K562 (cell line): ENCODE measurements around the gene CARM1. TPM values are rescaled to one million over a fixed set of nuclear protein-coding genes. Genes with fewer than 3 reads are reported as not detected.

Source experiments
- ATAC-seq: fragments of 200-7000 bp; cut with Tn5 transposase; 3 replicates; pipeline ENCODE4 v1.9.1; 2020; ENCODE audit warnings: moderate library complexity
- BruUV-seq: library from RNA; stranded (reverse); fragments of 400-500 nt; replicated peaks from 2 replicates; lab custom pipeline; 2021; lab: Mats Ljungman, UMichigan
- CTCF ChIA-PET: fragments of 300-600 bp; formaldehyde crosslinking; extraction: SDS; loops from one replicate; lab custom pipeline; 2021; ENCODE audit warnings: low intra/inter-chr PET ratio; lab: Yijun Ruan, JAX
- POLR2A ChIA-PET: fragments of 300-600, 350-650 bp; sonication (Branson Sonifier 250); formaldehyde crosslinking; extraction: SDS; loops from one replicate; lab custom pipeline; 2021; ENCODE audit warnings: antibody characterized with exemption, inconsistent platforms; lab: Yijun Ruan, JAX
- DNase-seq, 4 experiments: peaks; one replicate each; pipeline versions ENCODE4 v3.0.0 to v3.0.0-alpha.2; 2011 to 2018; ENCODE audit warnings: low spot score in 3 of 4, mixed read lengths in 3 of 4; ENCODE audit errors: extremely low read depth in 1 of 4
- FAIRE-seq: peaks from 2 replicates; lab custom pipeline; 2011; peaks lifted over from hg19 to GRCh38; lab: Jason Lieb, UNC
- H2AFZ ChIP-seq: 2 replicates; pipeline ENCODE4 v1.6.0; 2011; ENCODE audit warnings: low read depth, low read length, control low read depth, inconsistent platforms
- H3K27ac ChIP-seq: fragments of 200-600 bp; 3 replicates; pipeline ENCODE4 v1.8.0; 2011; ENCODE audit warnings: low read depth, mild to moderate bottlenecking, control low read depth, inconsistent platforms, low read length, moderate library complexity, mixed read lengths; ENCODE audit errors: extremely low read depth
- H3K27me3 ChIP-seq, 2 experiments: fragments of 300-600 bp in 1 of 2; 2 replicates in 1 of 2; 3 replicates in 1 of 2; pipeline versions ENCODE4 v1.6.0 to v1.8.0; 2011; ENCODE audit warnings: inconsistent platforms in 2 of 2, low read length in 2 of 2, mild to moderate bottlenecking in 1 of 2, mixed read lengths in 1 of 2, moderate library complexity in 1 of 2; ENCODE audit not compliant: control insufficient read depth in 2 of 2, insufficient read depth in 2 of 2
- H3K36me3 ChIP-seq: fragments of 300-600 bp; 3 replicates; pipeline ENCODE4 v1.8.0; 2011; ENCODE audit warnings: mild to moderate bottlenecking, low read length, inconsistent platforms; ENCODE audit not compliant: control insufficient read depth, insufficient read depth
- H3K4me1 ChIP-seq, 2 experiments: fragments of 200-600 bp in 1 of 2; replicated peaks in 1 of 2; 2 replicates in 1 of 2; 3 replicates in 1 of 2; pipeline versions ENCODE4 v1.5.1 to v1.8.0; 2011; ENCODE audit warnings: inconsistent platforms in 2 of 2, low read length in 2 of 2, mild to moderate bottlenecking in 1 of 2, mixed read lengths in 1 of 2, moderate library complexity in 1 of 2; ENCODE audit not compliant: control insufficient read depth in 2 of 2, insufficient read depth in 2 of 2
- H3K4me2 ChIP-seq: 2 replicates; pipeline ENCODE4 v1.6.1; 2011; ENCODE audit warnings: low read length, control low read depth, inconsistent platforms, mixed read lengths; ENCODE audit not compliant: insufficient read depth
- H3K4me3 ChIP-seq: fragments of 200-600 bp; sonication (generic), shearing (Covaris generic); 2 replicates; pipeline ENCODE4 v1.5.1; 2016; ENCODE audit warnings: control low read depth, inconsistent platforms
- H3K79me2 ChIP-seq: fragments of 200-600 bp; 3 replicates; pipeline ENCODE4 v1.8.0; 2011; ENCODE audit warnings: low read length, inconsistent platforms; ENCODE audit not compliant: control insufficient read depth, insufficient read depth
- H3K9ac ChIP-seq, 2 experiments: 2 replicates each; pipeline versions ENCODE4 v1.6.0 to v1.6.1; 2011; ENCODE audit warnings: low read depth in 2 of 2, low read length in 2 of 2, control low read depth in 1 of 2, inconsistent platforms in 1 of 2, mild to moderate bottlenecking in 1 of 2, mixed read lengths in 1 of 2; ENCODE audit not compliant: insufficient read depth in 1 of 2
- H3K9me1 ChIP-seq: one replicate; pipeline ENCODE4 v1.6.0; 2011; ENCODE audit warnings: inconsistent platforms, mild to moderate bottlenecking, low read length, moderate library complexity; ENCODE audit not compliant: control insufficient read depth, insufficient read depth
- H3K9me3 ChIP-seq: replicated peaks from 2 replicates; pipeline ENCODE4 v1.5.1; 2011; ENCODE audit warnings: low read depth, low read length, inconsistent platforms; ENCODE audit not compliant: control insufficient read depth, insufficient read depth
- H4K20me1 ChIP-seq: replicated peaks from 2 replicates; pipeline ENCODE4 v1.6.1; 2011; ENCODE audit warnings: low read length, inconsistent platforms, mixed read lengths; ENCODE audit not compliant: control insufficient read depth, insufficient read depth
- ASH1L ChIP-seq: fragments of 450-650 bp; IDR thresholded peaks from 2 replicates; pipeline ENCODE4 v1.6.1; 2018; ENCODE audit warnings: borderline replicate concordance, mild to moderate bottlenecking, low read depth; ENCODE audit not compliant: partially characterized antibody
- CREBBP ChIP-seq: IDR thresholded peaks from one replicate; pipeline ENCODE4 v1.6.1; 2012; ENCODE audit warnings: low read depth, mild to moderate bottlenecking, control low read depth, inconsistent platforms, low read length
- GABPB1 ChIP-seq: sonication (generic); formaldehyde crosslinking; IDR thresholded peaks from 2 replicates; pipeline ENCODE4 v1.8.0; 2022; ENCODE audit warnings: mild to moderate bottlenecking, missing genetic modification reagents
- HNRNPK ChIP-seq: fragments of 200-400 bp; formaldehyde crosslinking; IDR thresholded peaks from one replicate; pipeline ENCODE4 v1.6.1; 2018; ENCODE audit warnings: mild to moderate bottlenecking, low read depth, low read length; ENCODE audit not compliant: poor library complexity, severe bottlenecking
- SMARCC2 ChIP-seq: fragments of 450-650 bp; IDR thresholded peaks from 2 replicates; pipeline ENCODE4 v1.6.1; 2017; ENCODE audit warnings: antibody characterized with exemption, moderate library complexity, mild to moderate bottlenecking, low read depth
- ZNF124 ChIP-seq: sonication (generic); formaldehyde crosslinking; IDR thresholded peaks from 2 replicates; pipeline ENCODE4 v1.8.1; 2022; ENCODE audit warnings: missing genetic modification reagents
- WGBS: fragments of 100-300 bp; shearing (Covaris generic); methylation state at CpG from one replicate; pipeline ENCODE4 v1.1.6; 2016; ENCODE audit warnings: low coverage, mixed read lengths; ENCODE audit not compliant: insufficient coverage; ENCODE audit errors: missing lambda C conversion rate; 5-methylcytosine and 5-hydroxymethylcytosine counted together
- in situ Hi-C: fragments of 300-500 bp; cut with MboI; formaldehyde crosslinking; loops from 4 replicates; pipeline ENCODE4 v1.15.0; 2018; ENCODE audit warnings: inconsistent platforms, mixed read lengths
- intact Hi-C: fragments of 100-400 bp; cut with micrococcal nuclease; formaldehyde crosslinking; loops from 2 replicates; pipeline ENCODE4 v1.14.2; 2022
- polyA plus RNA-seq, 8 experiments: library from polyadenylated mRNA; depleted of rRNA in 4 of 8; stranded (reverse) in 5 of 8; unstranded in 3 of 8; fragments of >200 nt; fragmentation: Nextera tagmentation in 2 of 8; fragmentation: Illumina TruSeq in 1 of 8; extraction: Ambion mirVana in 2 of 8; extraction: Trizol in 1 of 8; gene quantifications; 2 replicates each; pipeline versions ENCODE4 v1.2.1 to v1.2.3, GENCODE V29; 2011 to 2014; ENCODE audit warnings: inconsistent platforms in 1 of 8, missing spikeins in 1 of 8
- total RNA-seq, 7 experiments: library from RNA; depleted of rRNA in 6 of 7; stranded (reverse); fragments of >200 nt in 6 of 7; fragmentation: Illumina TruSeq in 2 of 7; extraction: Trizol in 2 of 7; gene quantifications; 2 replicates each; pipeline versions ENCODE4 v1.2.1 to v1.2.3, GENCODE V29; 2011 to 2021; ENCODE audit warnings: low replicate concordance in 1 of 7

CARM1 gene
- total and polyA plus RNA-seq, 9 of the 15 experiments (the other 6 are each of a cell fraction or from before 2014, with no cell fraction given): 0.36 to 86.0 (median 29.7) TPM

DNA sequence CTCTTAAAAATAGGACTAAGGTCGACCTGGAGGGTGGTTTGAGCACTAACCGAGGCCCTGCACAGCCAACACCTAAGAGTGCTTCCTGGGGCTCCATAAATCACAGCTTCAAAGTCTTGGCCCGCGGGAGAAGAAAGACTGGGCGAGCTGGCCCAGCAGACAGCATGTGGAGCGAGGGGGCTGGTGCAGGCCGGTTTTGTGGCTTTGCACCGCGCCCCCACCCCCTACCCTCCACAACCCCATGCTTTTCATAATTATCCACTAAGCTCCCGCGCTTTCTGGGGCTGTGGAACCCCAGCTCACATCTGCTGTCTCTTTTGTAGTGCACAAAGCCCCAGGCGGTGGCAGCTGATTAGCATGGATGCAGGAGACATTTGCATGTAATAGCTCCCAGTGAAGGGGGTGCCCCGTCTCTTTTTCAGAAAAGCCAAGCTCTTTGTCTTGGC is 17.1 kb downstream of the CARM1 start:
- no peak for FAIRE-seq
- Histone ChIP-seq H2AFZ (no peak overlapping the region), H4K20me1 (peaks cover 6% of the 10 kb centered on the region; the same call in 1 of the 2 replicates), H3K4me1 (peaks cover 11 to 52% of the 10 kb centered on the region in 2 experiments; a peak in 4 of 5 replicates), H3K4me3 (no peak overlapping the region), H3K27me3 (no peaks in the 10 kb centered on the region; a peak in 1 of 5 replicates), H3K36me3 (peaks cover 16% of the 10 kb centered on the region; the same call in 1 of the 3 replicates), H3K79me2 (peaks cover 66% of the 10 kb centered on the region), H3K9ac (0 out of 4 replicates have a peak overlapping the region, but pooled peaks of 1 of the 2 experiments have one; percentile 31)
- 72% methylated on average over 10 of the region's 13 CpGs for WGBS
- in situ Hi-C loops: no loop called here
- ATAC-seq: no peak
- CTCF ChIA-PET: no interaction called here
- TF ChIP-seq ZNF124 (CRISPR knock-in tag) (no peak), SMARCC2 (no peak), ASH1L (no peak), CREBBP (no peak), HNRNPK (no peak), GABPB1 (CRISPR knock-in tag) (no peak)
- TF ChIP-seq, all 486 proteins: peak for 0
- Histone ChIP-seq H3K9me3 (no peaks in the 10 kb centered on the region), H3K27ac (no peak overlapping the region), H3K4me2 (no peak overlapping the region), H3K9me1 (peaks cover 6% of the 10 kb centered on the region)
- BruUV-seq: no TSS peak
- POLR2A ChIA-PET: interaction anchor here (0.7 to 2.2 kb wide), 6 partner anchors 9 to 112 kb away, joined by 3 to 11 read pairs (median 4); no protein-coding TSS in a partner anchor
- intact Hi-C loops: no loop called here
- no peak for DNase-seq
